Left hindlimb (tissue), 1 donor: ENCODE measurements around the gene DDX21.
"Not testable (repeated sequence)": the region's sequence is repeated elsewhere in the genome, so short reads cannot be mapped to it uniquely, and the experiment has no call there.

Experiments
- DNase-seq: peaks from one replicate; pipeline ENCODE4 v3.0.0-alpha.2; 2018

The DDX21 gene

GRCh38 chr10:68955832-68956532, at the start of gene DDX21:
Gene DDX21, plus strand, starts transcription at chr10:68956170. Its CDS starts 56 bp downstream, at chr10:68956226.
- peak; percentile 95 for DNase-seq

GRCh38 chr10:68924593-68924992, 31.4 kb upstream of the DDX21 start:
- DNase-seq, result no peak

GRCh38 chr10:68925489-68925888, 30.5 kb upstream of the DDX21 start:
- no peak for DNase-seq

- not testable (repeated sequence) for DNase-seq
Observed at GRCh38 chr10:68929157-68929556, 26.8 kb upstream of the DDX21 start.

GRCh38 chr10:68929888-68930287, 26.1 kb upstream of the DDX21 start:
- not testable (repeated sequence) for DNase-seq

- DNase-seq, result not testable (repeated sequence)
Observed at GRCh38 chr10:68932860-68933259, 23.1 kb upstream of the DDX21 start.

- no peak for DNase-seq
Observed at GRCh38 chr10:68934994-68935393, 21.0 kb upstream of the DDX21 start.

GRCh38 chr10:68938117-68938516, 17.9 kb upstream of the DDX21 start:
- DNase-seq, result no peak

GRCh38 chr10:68938884-68939283, 17.1 kb upstream of the DDX21 start:
- DNase-seq, result no peak

GRCh38 chr10:68940917-68941316, 15.1 kb upstream of the DDX21 start:
- DNase-seq, result not testable (repeated sequence)

- DNase-seq, result no peak
Observed at GRCh38 chr10:68950598-68950997, 5.4 kb upstream of the DDX21 start.

GRCh38 chr10:68954904-68955303, 1.1 kb upstream of the DDX21 start:
- no peak for DNase-seq

- peak; percentile 30 for DNase-seq
Observed at GRCh38 chr10:68955355-68955831, 577 bp upstream of the DDX21 start.

GRCh38 chr10:68957284-68957615, 1.3 kb downstream of the DDX21 start:
- no peak for DNase-seq

GRCh38 chr10:68957654-68958053, 1.7 kb downstream of the DDX21 start:
- DNase-seq, result no peak

- no peak for DNase-seq
Observed at GRCh38 chr10:68959695-68960527, 3.9 kb downstream of the DDX21 start.

- DNase-seq, result no peak
Observed at GRCh38 chr10:68963151-68963550, 7.2 kb downstream of the DDX21 start.

GRCh38 chr10:68973975-68974374, 18.0 kb downstream of the DDX21 start:
- DNase-seq, result no peak

GRCh38 chr10:68975936-68976473, 20.0 kb downstream of the DDX21 start:
- DNase-seq, result not testable (repeated sequence)

- not testable (repeated sequence) for DNase-seq
Observed at GRCh38 chr10:68979738-68980137, 23.8 kb downstream of the DDX21 start.

GRCh38 chr10:68981074-68981473, 25.1 kb downstream of the DDX21 start:
- DNase-seq, result no peak

- no peak for DNase-seq
Observed at GRCh38 chr10:68982389-68982788, 26.4 kb downstream of the DDX21 start.

GRCh38 chr10:68987611-68988010, 31.6 kb downstream of the DDX21 start:
- DNase-seq, result no peak
